A549 treated with CORT108297 at 1 μM for 4 hours (cell line): ENCODE data around the gene OR14I1. TPM values are rescaled to one million over a fixed set of nuclear protein-coding genes. Genes with fewer than 3 reads are reported as not detected.

Experiments used
- total RNA-seq: library from RNA; stranded (reverse); fragments of 200-300 nt; extraction: Qiagen RNA extraction; gene quantifications from 5 replicates; pipeline ENCODE4 v1.2.3, GENCODE V29; 2022

OR14I1 gene
- not detected in 5 replicates for total RNA-seq

GRCh38 chr1:248702714-248703113, at the start of gene OR14I1:
OR14I1 (minus strand) TSS chr1:248702766.

GRCh38 chr1:248655354-248655753, 47.2 kb downstream of the OR14I1 start, which contains the start of gene OR2T27:
OR2T27 (minus strand) TSS chr1:248655528; CDS start chr1:248650884, 4,644 bp downstream.

Other genes starting within 250 kb of the OR14I1 start
- gene OR2T3, start 229.4 kb downstream of the OR14I1 start, total RNA-seq = not detected in 5 replicates
- gene OR2T5, start 214.2 kb downstream of the OR14I1 start, total RNA-seq = not detected in 5 replicates
- not detected in 5 replicates for gene OR2G6, start 194.7 kb downstream of the OR14I1 start, total RNA-seq
- gene OR2T29, start 140.0 kb downstream of the OR14I1 start, total RNA-seq = not detected in 5 replicates
- gene OR2T34, start 128.0 kb downstream of the OR14I1 start, total RNA-seq = not detected in 5 replicates
- not detected in 5 replicates for gene OR2T10, start 105.1 kb downstream of the OR14I1 start, total RNA-seq
- gene OR2T11, start 67.7 kb downstream of the OR14I1 start, total RNA-seq = not detected in 5 replicates
- not detected in 5 replicates for gene OR2T35, start 57.5 kb downstream of the OR14I1 start, total RNA-seq
- not detected in 5 replicates for gene OR2T27, start 47.2 kb downstream of the OR14I1 start, total RNA-seq
- 0.09 to 0.15 TPM (median 0.11 TPM) in 4 of 5 replicates, not detected in the other for gene LYPD8, start 53.0 kb upstream of the OR14I1 start, total RNA-seq
- gene SH3BP5L, start 123.1 kb upstream of the OR14I1 start, total RNA-seq = 22.8 to 32.1 TPM (median 27.1 TPM) in 5 replicates
- 16.0 to 25.3 TPM (median 23.2 TPM) in 5 replicates for gene ZNF672, start 135.5 kb upstream of the OR14I1 start, total RNA-seq
- gene ZNF692, start 156.3 kb upstream of the OR14I1 start, total RNA-seq = 16.3 to 28.5 TPM (median 27.0 TPM) in 5 replicates
- gene PGBD2, start 203.5 kb upstream of the OR14I1 start, total RNA-seq = 3.7 to 4.9 TPM (median 3.8 TPM) in 5 replicates